DND-41 (cell line): ENCODE results near the gene ZFPL1.
A peak's percentile ranks its signal among the peaks of the same experiment; 100 is the strongest.

Experiments
- ATAC-seq: fragments of 200-7000 bp; cut with Tn5 transposase; 3 replicates; pipeline ENCODE4 v1.9.1; 2021; ENCODE audit warnings: low read depth; ENCODE audit not compliant: insufficient read depth
- DNase-seq: peaks from one replicate; pipeline ENCODE4 v3.0.0-alpha.2; 2020
- H2AFZ ChIP-seq: 2 replicates; pipeline ENCODE4 v1.6.0; 2012; ENCODE audit warnings: low read depth, low read length
- H3K27ac ChIP-seq: 2 replicates; pipeline ENCODE4 v1.5.1; 2012; ENCODE audit warnings: low read length, inconsistent platforms
- H3K27me3 ChIP-seq: fragments of 200-600 bp; sonication (generic); 2 replicates; pipeline ENCODE4 v1.6.0; 2012; ENCODE audit warnings: low read length, mild to moderate bottlenecking, inconsistent platforms; ENCODE audit not compliant: insufficient read depth, poor library complexity
- H3K36me3 ChIP-seq: 2 replicates; pipeline ENCODE4 v1.5.1; 2012; ENCODE audit warnings: low read length, inconsistent platforms; ENCODE audit not compliant: insufficient read depth
- H3K4me1 ChIP-seq: 2 replicates; pipeline ENCODE4 v1.5.1; 2012; ENCODE audit warnings: mild to moderate bottlenecking, low read length; ENCODE audit not compliant: insufficient read depth
- H3K4me2 ChIP-seq: 2 replicates; pipeline ENCODE4 v1.6.0; 2012; ENCODE audit warnings: mild to moderate bottlenecking, moderate library complexity, low read length, inconsistent platforms; ENCODE audit not compliant: insufficient read depth
- H3K4me3 ChIP-seq, 2 experiments: fragments of 200-600 bp in 1 of 2; shearing (Covaris generic) in 1 of 2; 2 replicates each; pipeline ENCODE4 v1.5.1; 2012 to 2016; ENCODE audit warnings: inconsistent platforms in 2 of 2, low read length in 2 of 2, mild to moderate bottlenecking in 2 of 2, low read depth in 1 of 2, moderate library complexity in 1 of 2
- H3K79me2 ChIP-seq: 2 replicates; pipeline ENCODE4 v1.6.0; 2012; ENCODE audit warnings: low read length, inconsistent platforms; ENCODE audit not compliant: insufficient read depth
- H3K9ac ChIP-seq: 2 replicates; pipeline ENCODE4 v1.6.0; 2012; ENCODE audit warnings: low read depth, mild to moderate bottlenecking, inconsistent platforms, low read length, moderate library complexity
- H3K9me3 ChIP-seq: 2 replicates; pipeline ENCODE4 v1.5.1; 2012; ENCODE audit warnings: low read length, moderate library complexity, mild to moderate bottlenecking, inconsistent platforms; ENCODE audit not compliant: insufficient read depth, severe bottlenecking
- H4K20me1 ChIP-seq: 2 replicates; pipeline ENCODE4 v1.6.0; 2012; ENCODE audit warnings: low read length; ENCODE audit not compliant: insufficient read depth
- CTCF ChIP-seq: IDR thresholded peaks from 2 replicates; pipeline ENCODE4 v1.5.1; 2012; ENCODE audit warnings: borderline replicate concordance, low read length, moderate library complexity, mild to moderate bottlenecking; ENCODE audit not compliant: poor library complexity, severe bottlenecking; ENCODE audit errors: extremely low read depth
- EZH2 ChIP-seq: IDR thresholded peaks from 3 replicates; pipeline ENCODE4 v1.6.1; 2012; ENCODE audit warnings: borderline replicate concordance, low read depth, mild to moderate bottlenecking, moderate library complexity, low read length, inconsistent platforms; ENCODE audit not compliant: severe bottlenecking

Gene ZFPL1

GRCh38 chr11:65078151-65078550, 5.9 kb upstream of the ZFPL1 start:
- no peaks in the 10 kb centered on the region for H3K9me3 ChIP-seq
- H3K4me2 ChIP-seq: peak overlapping the region; percentile 38; the same call in 1 of the 2 replicates
- peaks cover 53% of the 10 kb centered on the region for H3K4me1 ChIP-seq
- H3K27ac ChIP-seq: no peak overlapping the region
- H3K4me3 ChIP-seq: no peak overlapping the region
- ATAC-seq: peak; percentile 83
- peaks cover 54% of the 10 kb centered on the region for H3K79me2 ChIP-seq
- H3K27me3 ChIP-seq: no peaks in the 10 kb centered on the region
- 0 out of 2 replicates have a peak overlapping the region, but pooled peaks have one; percentile 0 for H3K9ac ChIP-seq
- H2AFZ ChIP-seq: no peak overlapping the region
- peaks cover 45% of the 10 kb centered on the region for H4K20me1 ChIP-seq
- peaks cover 74% of the 10 kb centered on the region for H3K36me3 ChIP-seq
- peak; percentile 62 for DNase-seq
- TF ChIP-seq CTCF: peak; percentile 77
- no peak for TF ChIP-seq EZH2

- Histone ChIP-seq H3K79me2 (peaks cover 61% of the 10 kb centered on the region), H3K4me3 (0 out of 4 replicates have a peak overlapping the region, but pooled peaks of 1 of the 2 experiments have one; percentile 7), H3K4me2 (peak overlapping the region; percentile 38), H3K9ac (peak overlapping the region; percentile 0; the same call in 1 of the 2 replicates), H3K9me3 (no peaks in the 10 kb centered on the region), H3K27me3 (no peaks in the 10 kb centered on the region), H3K27ac (no peak overlapping the region), H2AFZ (no peak overlapping the region), H3K36me3 (peaks cover 79% of the 10 kb centered on the region), H4K20me1 (peaks cover 48% of the 10 kb centered on the region), H3K4me1 (peaks cover 54% of the 10 kb centered on the region)
- DNase-seq: no peak
- TF ChIP-seq EZH2: no peak
- no peak for TF ChIP-seq CTCF
- ATAC-seq: no peak
Measured at GRCh38 chr11:65078786-65079342, 5.2 kb upstream of the ZFPL1 start.

GRCh38 chr11:65083134-65083833, 738 bp upstream of the ZFPL1 start:
- ATAC-seq: peak; percentile 25
- peak overlapping the region; percentile 96 for H3K27ac ChIP-seq
- H3K4me1 ChIP-seq: peaks cover 60% of the 10 kb centered on the region

More at GRCh38 chr11:65083134-65083833, 738 bp upstream of the ZFPL1 start:
- no peaks in the 10 kb centered on the region for H3K9me3 ChIP-seq
- H3K4me3 ChIP-seq: peak overlapping the region; percentile 89 to 91
- H3K4me2 ChIP-seq: peak overlapping the region; percentile 74
- peaks cover 73% of the 10 kb centered on the region for H3K79me2 ChIP-seq
- TF ChIP-seq EZH2 (no peak), CTCF (peak; percentile 3)
- H3K36me3 ChIP-seq: peaks cover 87% of the 10 kb centered on the region
- H4K20me1 ChIP-seq: peaks cover 39% of the 10 kb centered on the region
- H2AFZ ChIP-seq: peak overlapping the region; percentile 80
- no peak for DNase-seq
- peak overlapping the region; percentile 98 for H3K9ac ChIP-seq
- no peaks in the 10 kb centered on the region for H3K27me3 ChIP-seq
